PC-3 (cell line): ENCODE measurements around the gene PQBP1. TPM values are rescaled to one million over a fixed set of nuclear protein-coding genes. Genes with fewer than 3 reads are reported as not detected.

Source experiments
- ATAC-seq: fragments of 200-7000 bp; cut with Tn5 transposase; 2 replicates; pipeline ENCODE4 v1.9.1; 2020; ENCODE audit warnings: mild to moderate bottlenecking, moderate library complexity
- BruUV-seq: library from RNA; stranded (reverse); fragments of 400-500 nt; replicated peaks from 2 replicates; lab custom pipeline; 2021; lab: Mats Ljungman, UMichigan
- CTCF ChIA-PET: fragments of 300-600 bp; sonication (Branson Sonifier 250); formaldehyde crosslinking; loops from one replicate; lab custom pipeline; 2022; ENCODE audit warnings: antibody characterized with exemption; lab: Charles Lee
- POLR2A ChIA-PET: fragments of 300-600 bp; sonication (Branson Sonifier 250); formaldehyde crosslinking; loops from one replicate; lab custom pipeline; 2022; ENCODE audit warnings: antibody characterized with exemption; ENCODE audit not compliant: unreplicated experiment; lab: Charles Lee
- DNase-seq: peaks from one replicate; pipeline ENCODE4 v3.0.0-alpha.2; 2015
- H2AFZ ChIP-seq: fragments of 300-600 bp; sonication (generic); 2 replicates; pipeline ENCODE4 v1.6.0; 2016; ENCODE audit warnings: antibody characterized with exemption, low read length
- H3F3A ChIP-seq: fragments of 300-600 bp; sonication (generic); one replicate; pipeline ENCODE4 v1.6.0; 2017; ENCODE audit warnings: antibody characterized with exemption, low read length, control low read depth, mild to moderate bottlenecking; ENCODE audit not compliant: unreplicated experiment
- H3K27ac ChIP-seq: fragments of 300-600 bp; sonication (generic); 2 replicates; pipeline ENCODE4 v1.5.1; 2016; ENCODE audit warnings: mild to moderate bottlenecking, low read length
- H3K27me3 ChIP-seq: fragments of 300-600 bp; sonication (generic); 2 replicates; pipeline ENCODE4 v1.6.1; 2016; ENCODE audit warnings: low read length, mixed read lengths
- H3K36me3 ChIP-seq: fragments of 300-600 bp; sonication (generic); 2 replicates; pipeline ENCODE4 v1.6.1; 2016; ENCODE audit warnings: low read depth, mixed run types, low read length, mixed read lengths
- H3K4me1 ChIP-seq: fragments of 300-600 bp; sonication (generic); 2 replicates; pipeline ENCODE4 v1.5.1; 2016; ENCODE audit warnings: low read length; ENCODE audit not compliant: insufficient read depth
- H3K4me2 ChIP-seq: fragments of 300-600 bp; sonication (generic); 2 replicates; pipeline ENCODE4 v1.6.0; 2016; ENCODE audit warnings: low read length
- H3K4me3 ChIP-seq: fragments of 300-600 bp; sonication (generic); 2 replicates; pipeline ENCODE4 v1.5.1; 2016; ENCODE audit warnings: mild to moderate bottlenecking, low read length, mixed read lengths
- H3K79me2 ChIP-seq: fragments of 300-600 bp; sonication (generic); 2 replicates; pipeline ENCODE4 v1.6.1; 2017; ENCODE audit warnings: low read length, mixed read lengths
- H3K9ac ChIP-seq: fragments of 300-600 bp; sonication (generic); 2 replicates; pipeline ENCODE4 v1.6.0; 2016; ENCODE audit warnings: mild to moderate bottlenecking, low read length
- H3K9me2 ChIP-seq: fragments of 300-600 bp; sonication (generic); replicated peaks from 2 replicates; pipeline ENCODE4 v1.6.1; 2016; ENCODE audit warnings: mixed run types, low read length, mixed read lengths
- H3K9me3 ChIP-seq: fragments of 300-600 bp; sonication (generic); 2 replicates; pipeline ENCODE4 v1.6.1; 2016; ENCODE audit warnings: low read length, mixed read lengths
- H4K20me1 ChIP-seq: fragments of 300-600 bp; sonication (generic); 2 replicates; pipeline ENCODE4 v1.6.1; 2016; ENCODE audit warnings: low read length, mixed read lengths
- EZH2 ChIP-seq: fragments of 300-600 bp; sonication (generic); IDR thresholded peaks from one replicate; pipeline ENCODE4 v1.6.1; 2017; ENCODE audit warnings: antibody characterized with exemption, mild to moderate bottlenecking, low read length; ENCODE audit not compliant: unreplicated experiment
- EZH2phosphoT487 ChIP-seq: fragments of 300-600 bp; sonication (generic); IDR thresholded peaks from 2 replicates; pipeline ENCODE4 v1.6.1; 2018; ENCODE audit warnings: mild to moderate bottlenecking, antibody characterized with exemption, low read length, borderline replicate concordance
- intact Hi-C: fragments of 100-400 bp; cut with micrococcal nuclease; formaldehyde crosslinking; loops from 2 replicates; pipeline ENCODE4 v1.9.0; 2023
- total RNA-seq: library from RNA; depleted of rRNA; stranded (reverse); fragments of >200 nt; gene quantifications from 2 replicates; pipeline ENCODE4 v1.2.3, GENCODE V29; 2014
- TF ChIP-seq, protein P1 (sequence below): fragments of 300-600 bp; sonication (generic); conservative IDR thresholded peaks from 2 replicates; pipeline ENCODE4 v1.5.1; 2017; ENCODE audit warnings: antibody characterized with exemption, low read depth, mild to moderate bottlenecking, low read length

PQBP1 gene
- total RNA-seq, 1 experiment from 2014 or later: 189 TPM

DNA sequence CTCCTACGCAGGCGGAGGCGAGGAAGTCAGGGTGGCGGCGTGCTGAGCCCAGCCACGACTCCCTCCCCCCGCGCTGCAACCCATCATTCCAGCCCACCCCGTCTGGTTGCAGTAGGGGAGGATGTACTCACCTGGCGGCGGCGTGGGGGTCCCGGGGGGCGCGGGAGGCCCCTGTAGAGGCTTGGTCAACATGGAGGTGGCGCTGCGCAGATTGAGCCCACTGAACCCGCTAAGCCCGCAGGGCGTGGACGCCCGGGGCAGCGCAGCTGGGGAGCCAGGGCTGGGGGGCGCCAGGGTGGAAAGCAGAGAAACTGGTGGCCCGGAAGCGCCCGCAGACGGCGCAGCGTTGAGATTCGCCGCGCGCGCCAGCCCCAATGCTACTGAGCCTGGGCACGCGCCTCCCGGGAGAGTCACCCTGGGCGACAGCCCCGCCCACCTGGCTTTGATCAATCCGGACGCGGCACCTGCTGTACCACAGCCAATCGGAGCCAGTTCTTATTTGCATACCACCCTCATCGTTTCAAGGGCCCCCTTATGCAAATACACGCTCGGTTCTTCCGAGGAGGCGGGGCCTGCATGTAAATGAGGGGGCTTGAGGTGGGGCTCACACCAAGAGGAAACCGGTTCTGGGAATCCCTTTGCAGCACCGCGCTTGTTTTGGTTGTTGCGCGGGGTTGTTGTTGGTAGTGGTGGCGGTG is 21.1 kb downstream of the PQBP1 start, which contains the start of gene PIM2:
Gene PIM2 (minus strand): TSS at position 382 of the 698 bp plus-strand sequence. CDS start 190 bp downstream, at position 192.
- intact Hi-C loops: loop anchor here (1.0 to 5.0 kb wide), 3 partner anchors 39 to 156 kb away; partner anchors contain the start of genes GLOD5 and OTUD5
- Histone ChIP-seq H3K9me3 (no peaks in the 10 kb centered on the region), H3K36me3 (peaks cover 13% of the 10 kb centered on the region; the same call in 1 of the 2 replicates), H3K4me2 (peak within 1 kb of the TSS; percentile 98), H3F3A (no peaks in the 10 kb centered on the region), H3K79me2 (peaks cover 29% of the 10 kb centered on the region), H2AFZ (peak within 1 kb of the TSS; percentile 57), H3K4me1 (peaks cover 13% of the 10 kb centered on the region), H3K9ac (peak within 1 kb of the TSS; percentile 75), H3K27me3 (no peaks in the 10 kb centered on the region), H3K4me3 (peak within 1 kb of the TSS; percentile 90), H3K9me2 (no peaks in the 10 kb centered on the region), H3K27ac (no peak within 1 kb of the TSS), H4K20me1 (no peaks in the 10 kb centered on the region)
- ChIA-PET CTCF (no interaction called here), POLR2A (no interaction called here)
- TSS peak; percentile 18 for BruUV-seq
- peak; percentile 83 for ATAC-seq
- peak; percentile 95 for DNase-seq
- TF ChIP-seq, protein P1, sequence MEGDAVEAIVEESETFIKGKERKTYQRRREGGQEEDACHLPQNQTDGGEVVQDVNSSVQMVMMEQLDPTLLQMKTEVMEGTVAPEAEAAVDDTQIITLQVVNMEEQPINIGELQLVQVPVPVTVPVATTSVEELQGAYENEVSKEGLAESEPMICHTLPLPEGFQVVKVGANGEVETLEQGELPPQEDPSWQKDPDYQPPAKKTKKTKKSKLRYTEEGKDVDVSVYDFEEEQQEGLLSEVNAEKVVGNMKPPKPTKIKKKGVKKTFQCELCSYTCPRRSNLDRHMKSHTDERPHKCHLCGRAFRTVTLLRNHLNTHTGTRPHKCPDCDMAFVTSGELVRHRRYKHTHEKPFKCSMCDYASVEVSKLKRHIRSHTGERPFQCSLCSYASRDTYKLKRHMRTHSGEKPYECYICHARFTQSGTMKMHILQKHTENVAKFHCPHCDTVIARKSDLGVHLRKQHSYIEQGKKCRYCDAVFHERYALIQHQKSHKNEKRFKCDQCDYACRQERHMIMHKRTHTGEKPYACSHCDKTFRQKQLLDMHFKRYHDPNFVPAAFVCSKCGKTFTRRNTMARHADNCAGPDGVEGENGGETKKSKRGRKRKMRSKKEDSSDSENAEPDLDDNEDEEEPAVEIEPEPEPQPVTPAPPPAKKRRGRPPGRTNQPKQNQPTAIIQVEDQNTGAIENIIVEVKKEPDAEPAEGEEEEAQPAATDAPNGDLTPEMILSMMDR: no peak
- no peak for TF ChIP-seq EZH2phosphoT487
- TF ChIP-seq EZH2: no peak

DNA sequence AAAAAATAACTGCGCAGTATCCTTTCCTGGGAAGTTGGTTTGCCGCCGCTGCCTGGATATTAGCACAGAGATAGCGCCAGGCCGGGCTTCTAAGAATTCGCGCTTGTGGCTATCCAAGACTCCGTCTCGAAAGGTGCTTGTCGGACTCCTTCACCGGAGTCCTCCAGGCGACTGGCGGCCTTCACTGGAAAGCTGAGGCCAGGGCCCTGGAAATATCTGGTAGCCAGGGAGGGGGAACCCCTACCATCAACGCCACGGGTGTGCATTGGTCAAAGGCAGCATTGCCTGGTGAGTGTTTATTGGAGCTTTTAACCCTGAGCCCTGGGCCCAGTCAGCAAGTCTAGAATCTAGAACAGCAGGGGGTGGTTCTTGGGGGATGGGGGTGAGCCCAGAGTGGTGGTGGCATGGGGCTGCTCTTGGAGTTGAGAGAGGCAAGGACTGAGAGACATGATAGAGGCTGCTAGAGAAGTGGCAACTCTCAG is 21.7 kb downstream of the PQBP1 start:
- H3K36me3 ChIP-seq: peaks cover 14% of the 10 kb centered on the region; the same call in 1 of the 2 replicates
- H3K9ac ChIP-seq: peak overlapping the region; percentile 8; the same call in 1 of the 2 replicates
- H4K20me1 ChIP-seq: no peaks in the 10 kb centered on the region
- ChIA-PET CTCF (no interaction called here), POLR2A (no interaction called here)
- H2AFZ ChIP-seq: peak overlapping the region; percentile 57
- DNase-seq: no peak
- no peaks in the 10 kb centered on the region for H3K9me3 ChIP-seq
- no TSS peak for BruUV-seq
- no peaks in the 10 kb centered on the region for H3K9me2 ChIP-seq
- H3K4me2 ChIP-seq: peak overlapping the region; percentile 98
- H3K27ac ChIP-seq: no peak overlapping the region
- H3F3A ChIP-seq: no peaks in the 10 kb centered on the region
- no peak for TF ChIP-seq EZH2
- TF ChIP-seq, protein P1: no peak
- TF ChIP-seq EZH2phosphoT487: no peak
- peaks cover 13% of the 10 kb centered on the region for H3K4me1 ChIP-seq
- H3K27me3 ChIP-seq: no peaks in the 10 kb centered on the region
- H3K79me2 ChIP-seq: peaks cover 29% of the 10 kb centered on the region
- intact Hi-C loops: loop anchor here (1.0 to 5.0 kb wide), 3 partner anchors 38 to 157 kb away; partner anchors contain the start of genes GLOD5 and OTUD5
- peak; percentile 25 for ATAC-seq
- H3K4me3 ChIP-seq: peak overlapping the region; percentile 90
